ENCODE results near the gene EMSY.
A peak's percentile ranks its signal among the peaks of the same experiment; 100 is the strongest.
"Not testable (repeated sequence)": the region's sequence is repeated elsewhere in the genome, so short reads cannot be mapped to it uniquely, and the experiment has no call there.

Gene EMSY

GRCh38 chr11:76444384-76445120 lies at the start of gene EMSY:
TSS of gene EMSY (plus strand) at chr11:76445018. CDS start at chr11:76446939, 1,921 bp downstream.
- peak; percentile 86 for DNase-seq (ENCODE audit: low read depth)

- no peak for DNase-seq (ENCODE audit: low read depth)
These were observed 49.5 kb upstream of the EMSY start for GRCh38 chr11:76395296-76395695.

- no peak for DNase-seq (ENCODE audit: low read depth)
These were observed 47.4 kb upstream of the EMSY start for GRCh38 chr11:76397383-76397782.

GRCh38 chr11:76400967-76401366 lies 43.9 kb upstream of the EMSY start:
- no peak for DNase-seq (ENCODE audit: low read depth)

GRCh38 chr11:76401484-76401883 lies 43.3 kb upstream of the EMSY start:
- not testable (repeated sequence) for DNase-seq (ENCODE audit: low read depth)

DNA sequence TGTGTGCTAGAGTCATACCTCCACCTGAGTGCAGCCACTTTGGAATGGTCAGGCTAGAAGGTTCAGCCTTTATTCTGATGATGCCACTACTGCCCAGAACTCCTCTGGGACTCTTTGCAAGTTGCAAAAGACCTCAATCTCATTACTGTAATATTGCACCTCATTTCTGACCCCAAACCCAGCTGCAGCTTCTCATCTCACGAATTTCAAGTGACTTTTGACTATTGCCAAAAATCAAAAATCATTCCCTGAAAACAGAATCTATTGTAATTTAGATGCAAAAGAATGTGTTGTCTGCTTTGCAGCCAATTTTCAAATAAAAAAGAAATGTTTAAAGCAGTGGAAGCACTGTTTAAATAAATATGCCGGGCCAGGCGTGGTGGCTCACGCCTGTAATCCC lies 38.5 kb upstream of the EMSY start:
- no peak for DNase-seq (ENCODE audit: low read depth)

DNA sequence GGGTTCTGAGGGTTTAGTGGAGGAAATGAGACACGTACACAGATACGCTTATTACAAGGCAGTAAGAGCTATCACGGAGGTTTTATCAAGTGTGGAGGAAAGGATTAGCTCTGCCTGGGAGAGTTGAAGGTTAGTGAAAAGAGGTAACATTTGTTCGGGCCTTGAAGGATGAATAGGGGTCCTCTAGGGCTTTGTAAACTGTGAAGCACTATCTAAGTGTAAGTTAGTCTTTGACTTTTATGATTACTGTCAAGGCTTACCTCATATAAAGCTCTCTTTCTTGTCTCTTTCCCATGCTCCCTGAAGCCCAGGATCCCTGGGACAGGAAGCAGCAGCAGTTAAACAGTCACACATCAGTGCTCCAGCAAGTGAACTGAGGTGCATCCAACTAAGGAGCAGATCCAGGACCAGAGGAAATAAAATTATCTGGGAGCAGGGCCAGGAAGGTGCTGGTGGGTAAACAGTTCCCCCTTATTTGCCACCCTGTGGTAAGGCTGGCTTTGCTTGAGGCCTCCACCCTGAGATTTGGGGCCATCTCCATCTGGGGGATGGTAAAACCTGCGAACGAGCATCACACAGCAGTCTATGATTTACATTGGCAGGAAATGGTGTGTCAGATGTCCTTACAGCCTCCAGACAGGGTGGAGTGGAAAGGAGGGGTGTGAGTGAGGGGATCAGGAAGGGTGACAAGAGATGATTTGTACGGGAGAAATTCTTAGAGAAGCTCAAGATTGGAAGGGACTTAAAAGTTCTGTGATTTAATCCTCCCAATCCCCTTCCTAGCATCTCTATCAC lies 36.5 kb upstream of the EMSY start:
- DNase-seq (ENCODE audit: low read depth) = no peak

GRCh38 chr11:76410851-76411357 lies 33.9 kb upstream of the EMSY start:
- no peak for DNase-seq (ENCODE audit: low read depth)

GRCh38 chr11:76415073-76415472 lies 29.7 kb upstream of the EMSY start:
- DNase-seq (ENCODE audit: low read depth) = no peak

GRCh38 chr11:76419896-76420295 lies 24.9 kb upstream of the EMSY start:
- no peak for DNase-seq (ENCODE audit: low read depth)

- no peak for DNase-seq (ENCODE audit: low read depth)
These were observed 20.4 kb upstream of the EMSY start for GRCh38 chr11:76424379-76424778.

DNA sequence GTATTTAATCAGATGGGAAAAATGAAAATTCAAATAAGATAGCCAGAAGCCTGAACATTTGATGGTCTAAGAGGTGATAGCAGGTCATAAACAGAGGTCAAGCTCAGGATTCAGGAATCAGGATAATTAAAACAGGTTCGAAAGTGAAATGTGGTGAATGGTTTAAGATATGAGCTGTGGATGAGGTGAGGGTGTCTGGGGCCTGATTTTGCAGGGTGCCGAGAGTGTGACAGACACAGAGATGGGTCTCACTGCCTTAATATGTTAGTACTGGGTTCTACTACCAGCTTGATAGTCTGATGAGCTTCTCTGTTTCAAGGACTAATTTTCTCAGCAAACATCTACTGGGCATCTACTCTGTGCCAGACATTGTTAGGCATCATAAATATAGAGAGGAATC lies 19.9 kb upstream of the EMSY start:
- no peak for DNase-seq (ENCODE audit: low read depth)

DNA sequence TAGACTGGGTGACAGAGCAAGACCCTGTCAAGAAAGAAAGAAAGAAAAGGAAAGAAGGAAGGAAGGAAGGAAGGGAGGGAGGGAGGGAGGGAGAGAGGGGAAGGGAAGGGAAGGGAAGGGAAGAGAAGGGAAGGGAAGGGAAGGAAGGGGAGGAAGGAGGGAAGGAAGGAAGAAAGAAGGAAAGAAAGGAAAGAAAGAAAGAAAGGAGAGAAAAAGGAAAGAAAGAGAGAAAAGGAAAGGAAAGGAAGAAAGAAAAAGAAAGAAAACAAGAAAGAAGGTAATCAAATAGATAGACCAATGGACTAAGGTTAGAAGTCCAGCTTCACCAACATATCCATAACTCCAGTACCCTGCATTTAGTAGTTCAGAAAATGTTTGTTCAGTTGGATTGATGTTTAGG lies 18.2 kb upstream of the EMSY start:
- no peak for DNase-seq (ENCODE audit: low read depth)

GRCh38 chr11:76436020-76436419 lies 8.8 kb upstream of the EMSY start:
- no peak for DNase-seq (ENCODE audit: low read depth)

DNA sequence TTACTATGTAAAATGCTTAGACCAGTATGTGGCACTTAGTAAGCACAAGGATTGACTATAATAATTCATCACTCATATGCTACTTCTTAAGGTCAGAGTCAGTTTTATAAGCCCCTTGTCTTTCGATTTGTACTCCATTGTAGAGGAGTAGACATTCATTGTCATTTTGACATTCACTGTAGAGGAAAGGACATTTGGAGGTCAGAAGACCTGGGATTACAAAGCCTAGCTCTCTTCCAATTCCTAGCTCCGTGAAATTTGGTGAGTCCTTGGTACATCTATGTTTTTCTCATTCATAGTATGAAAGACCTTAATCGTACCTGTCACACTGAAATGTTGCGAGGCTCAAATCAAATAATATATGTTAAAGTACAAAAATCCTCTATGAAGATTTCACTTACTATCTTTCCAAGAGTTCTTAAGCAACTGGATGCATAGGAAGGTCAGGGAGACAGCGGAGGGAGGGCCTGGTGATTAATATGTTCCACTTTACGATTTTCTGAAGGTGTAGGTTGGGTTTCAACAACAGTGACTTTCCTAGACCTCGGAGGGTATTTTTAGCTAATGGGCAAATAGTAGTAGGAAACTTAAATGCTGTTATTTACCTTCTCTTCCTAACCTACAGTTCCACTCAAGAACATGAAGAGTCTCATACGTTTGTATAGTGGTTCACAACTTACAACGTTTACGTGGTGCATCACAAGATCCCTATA lies 1.4 kb upstream of the EMSY start:
- no peak for DNase-seq (ENCODE audit: low read depth)

DNA sequence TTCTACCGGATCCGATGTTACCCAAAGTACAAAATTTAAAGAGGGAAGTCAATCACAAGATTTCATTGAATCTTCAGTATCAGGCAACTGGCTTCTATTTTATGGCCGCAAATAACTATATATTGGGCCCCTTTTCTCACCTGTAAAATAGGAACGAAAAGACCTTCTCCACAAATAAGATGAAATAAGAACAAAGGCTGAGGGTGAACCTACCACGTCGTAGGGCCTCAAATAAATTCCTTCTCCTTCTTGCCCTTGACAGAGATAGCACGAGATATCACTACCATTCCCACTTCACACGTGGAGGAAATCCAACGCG lies 794 bp upstream of the EMSY start:
- DNase-seq (ENCODE audit: low read depth) = no peak

DNA sequence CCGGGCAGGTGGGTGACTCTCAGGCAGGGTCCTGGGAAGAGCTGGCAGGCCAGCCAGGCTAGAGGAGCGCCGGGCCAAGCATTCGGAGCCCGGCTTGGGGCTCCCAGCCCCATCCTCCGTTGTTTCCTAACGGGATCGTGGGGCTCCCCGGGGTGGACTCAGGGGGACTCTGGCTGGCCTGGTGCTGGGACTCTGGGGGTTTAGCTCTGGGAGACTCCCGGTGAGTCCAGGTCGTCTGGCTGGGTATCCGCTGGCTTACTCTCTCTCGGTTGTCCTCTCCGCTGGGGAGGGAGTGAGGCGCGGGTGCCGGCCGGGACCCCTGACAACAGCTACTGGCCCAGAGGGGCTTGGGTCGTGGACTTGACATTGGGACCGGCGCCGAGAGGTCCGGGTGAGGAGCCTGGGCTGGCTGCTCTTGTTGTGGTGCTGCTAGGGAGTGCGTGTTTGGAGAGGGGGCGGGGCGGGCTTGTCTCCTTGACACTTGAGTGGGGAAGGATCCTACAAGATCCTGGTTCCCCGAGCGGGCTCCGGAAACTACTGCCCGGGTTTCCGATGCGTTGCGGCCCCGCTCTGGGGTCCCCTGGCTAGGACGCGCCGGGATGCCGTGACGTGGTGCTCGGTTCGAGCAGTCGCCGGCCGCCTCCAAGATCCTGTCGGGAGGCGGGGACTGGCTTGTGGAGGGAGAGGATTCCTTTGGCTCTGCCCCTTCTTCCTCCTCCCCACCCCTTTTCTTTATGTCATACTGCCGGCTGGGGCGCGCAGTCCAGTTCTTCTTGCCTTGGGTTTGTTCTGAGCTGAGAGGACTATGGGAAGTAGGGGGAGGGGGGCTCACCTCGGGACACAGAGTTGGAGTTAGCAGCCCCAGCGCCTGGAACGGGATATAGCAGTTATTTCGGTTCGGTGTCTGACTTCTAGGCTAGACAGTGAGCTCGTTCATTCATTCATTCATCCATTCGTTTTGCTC lies 585 bp downstream of the EMSY start:
- peak; percentile 10 for DNase-seq (ENCODE audit: low read depth)

DNA sequence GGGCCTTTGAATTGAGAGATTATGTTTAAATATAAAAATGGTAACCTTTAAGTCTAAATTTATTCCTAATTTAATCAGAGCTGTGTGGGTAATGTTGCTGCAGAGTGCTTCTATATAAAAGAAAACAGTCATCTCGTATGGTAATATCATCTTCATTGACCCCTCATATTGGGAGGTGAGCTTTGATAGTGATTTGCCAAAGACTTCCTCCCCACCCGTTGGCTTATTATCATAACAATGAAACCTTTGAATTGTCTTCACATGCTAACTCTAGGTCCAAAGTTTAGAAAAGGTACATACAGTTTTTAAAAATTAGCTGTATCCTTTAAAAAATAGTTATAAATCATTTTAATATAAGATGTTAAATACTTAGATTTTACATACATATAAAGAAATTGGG lies 3.7 kb downstream of the EMSY start:
- DNase-seq (ENCODE audit: low read depth) = no peak

DNA sequence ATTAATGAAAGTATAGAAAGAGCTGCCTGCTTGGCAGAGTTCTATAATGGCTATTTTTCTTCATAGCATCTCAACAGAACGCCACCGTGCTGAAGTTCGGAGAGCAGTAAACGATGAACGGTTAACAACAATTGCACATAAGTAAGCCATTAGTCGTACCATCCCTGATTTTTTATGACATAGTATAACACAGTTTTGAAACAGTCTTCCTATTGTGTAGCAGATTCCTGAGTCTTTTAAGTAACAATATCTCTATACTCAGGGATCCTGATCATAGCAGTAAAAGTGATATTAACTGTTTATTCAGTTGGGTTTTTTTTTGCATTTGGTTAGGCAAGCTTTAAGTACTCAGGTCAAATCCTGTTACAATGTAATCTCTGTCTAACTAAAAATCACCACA lies 8.4 kb downstream of the EMSY start:
- no peak for DNase-seq (ENCODE audit: low read depth)

- no peak for DNase-seq (ENCODE audit: low read depth)
These were observed 10.5 kb downstream of the EMSY start for GRCh38 chr11:76455331-76455730.

DNA sequence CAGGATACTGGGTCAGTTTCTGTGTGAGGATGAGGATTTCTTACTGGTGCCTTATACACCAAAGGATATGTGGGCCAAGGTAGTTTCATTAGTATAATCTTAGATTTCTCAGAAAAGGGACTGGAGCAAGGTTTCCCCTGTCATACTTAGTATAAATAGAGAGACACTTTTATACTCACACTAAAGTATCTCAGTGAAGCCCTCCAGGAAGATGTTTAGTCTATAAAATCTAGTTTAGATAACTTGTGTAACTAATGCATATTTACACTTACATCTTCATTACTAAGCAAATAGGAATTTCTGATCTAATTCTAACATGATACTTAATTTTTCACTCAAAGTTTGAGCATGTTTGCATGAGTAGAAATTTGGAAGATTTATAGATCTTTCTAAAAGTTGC lies 11.1 kb downstream of the EMSY start:
- DNase-seq (ENCODE audit: low read depth) = no peak

- no peak for DNase-seq (ENCODE audit: low read depth)
These were observed 11.8 kb downstream of the EMSY start for GRCh38 chr11:76456571-76456970.

Measured in stimulated activated CD4-positive, alpha-beta T cell treated with anti-CD3 and anti-CD28 coated beads, Interleukin-2, amount 100 ng/mL, for 4 hours (primary cell).